ENCODE data around the gene LGSN. TPM values are rescaled to one million over a fixed set of nuclear protein-coding genes. Genes with fewer than 3 reads are reported as not detected.

LGSN gene
- total and polyA plus RNA-seq, 2 donors (not counting 3 experiments of a cell fraction or from before 2014, with no cell fraction given) = not detected

GRCh38 chr6:63245909-63246308 is 73.9 kb downstream of the LGSN start:
- Histone ChIP-seq H3K27ac (ENCODE audit: insufficient read depth, low read depth, low read length) (no peak overlapping the region), H3K9ac (replicated peaks; ENCODE audit: extremely low read depth, insufficient read depth, low read length) (no peak overlapping the region), H3K9me1 (replicated peaks; ENCODE audit: control insufficient read depth, extremely low read depth, insufficient read depth, low read length) (no peaks in the 10 kb centered on the region), H3K9me3 (replicated peaks; ENCODE audit: control insufficient read depth, insufficient read depth, low read length) (no peaks in the 10 kb centered on the region), H4K20me1 (replicated peaks; ENCODE audit: control insufficient read depth, extremely low read depth, insufficient read depth, low read length) (no peaks in the 10 kb centered on the region), H3K4me1 (ENCODE audit: control insufficient read depth, extremely low read depth, insufficient read depth, low read length) (no peaks in the 10 kb centered on the region), H3K4me2 (ENCODE audit: insufficient read depth, low read length) (no peak overlapping the region), H2AFZ (ENCODE audit: low read depth, low read length) (no peak overlapping the region), H3K27me3 (ENCODE audit: control insufficient read depth in 2 of 2, insufficient read depth in 2 of 2, low read length in 2 of 2) (no peaks in the 10 kb centered on the region), H3K4me3 (replicated peaks in 1 of 3; ENCODE audit: insufficient read depth in 1 of 3, low read depth in 1 of 3, low read length in 3 of 3) (no peak overlapping the region), H3K79me2 (ENCODE audit: control insufficient read depth, insufficient read depth, low read length) (no peaks in the 10 kb centered on the region), H3K36me3 (ENCODE audit: control insufficient read depth in 2 of 2, extremely low read depth in 1 of 2, insufficient read depth in 2 of 2, low read length in 2 of 2) (no peaks in the 10 kb centered on the region)
- intact Hi-C loops (cut with micrococcal nuclease) (no loop called here), dilution Hi-C loops (cut with MboI; ENCODE audit: extremely low pct_ligation_motif_present, low sequenced_read_pairs) (no loop called here)
- ChIA-PET CTCF (no interaction called here), POLR2A (no interaction called here)
- no TSS peak for BruUV-seq (replicated peaks)
- FAIRE-seq (no peak), DNase-seq (ENCODE audit: low read depth, low spot score) (no peak)
- TF ChIP-seq POLR2AphosphoS5 (IDR thresholded peaks at IDR 0.05; ENCODE audit: insufficient read depth, low read depth, low read length) = no peak
- no peak for TF ChIP-seq MYC (IDR thresholded peaks at IDR 0.05; ENCODE audit: low read depth, low read length)
- TF ChIP-seq EZH2 (IDR thresholded peaks at IDR 0.05; ENCODE audit: borderline replicate concordance, low read depth, low read length, severe bottlenecking) = no peak
- TF ChIP-seq JUN (IDR thresholded peaks at IDR 0.05; ENCODE audit: borderline replicate concordance, insufficient read depth, insufficient read length, low read depth) = no peak
- TF ChIP-seq CTCF (IDR thresholded peaks at IDR 0.05; ENCODE audit: extremely low read depth in 1 of 2, insufficient read depth in 1 of 2, low read depth in 1 of 2, low read length in 2 of 2) = no peak
- TF ChIP-seq MAX (IDR thresholded peaks at IDR 0.05; ENCODE audit: insufficient read depth, insufficient read length) = no peak
- TF ChIP-seq FOS (IDR thresholded peaks at IDR 0.05; ENCODE audit: borderline replicate concordance, insufficient read depth, low read length) = no peak
- TF ChIP-seq POLR2A (IDR thresholded peaks at IDR 0.05; ENCODE audit: low read depth, low read length) = no peak
- TF ChIP-seq GATA2 (IDR thresholded peaks at IDR 0.05; ENCODE audit: insufficient read depth, insufficient read length, low read depth, low read length) = no peak
